GM10847 (cell line): Measurements from ENCODE around the gene PPFIA1.

Experiments used
- POLR2A ChIP-seq: IDR thresholded peaks from 2 replicates; pipeline ENCODE4 v1.6.1; 2011; ENCODE audit not compliant: insufficient read length; ENCODE audit errors: extremely low read depth

PPFIA1 gene

DNA sequence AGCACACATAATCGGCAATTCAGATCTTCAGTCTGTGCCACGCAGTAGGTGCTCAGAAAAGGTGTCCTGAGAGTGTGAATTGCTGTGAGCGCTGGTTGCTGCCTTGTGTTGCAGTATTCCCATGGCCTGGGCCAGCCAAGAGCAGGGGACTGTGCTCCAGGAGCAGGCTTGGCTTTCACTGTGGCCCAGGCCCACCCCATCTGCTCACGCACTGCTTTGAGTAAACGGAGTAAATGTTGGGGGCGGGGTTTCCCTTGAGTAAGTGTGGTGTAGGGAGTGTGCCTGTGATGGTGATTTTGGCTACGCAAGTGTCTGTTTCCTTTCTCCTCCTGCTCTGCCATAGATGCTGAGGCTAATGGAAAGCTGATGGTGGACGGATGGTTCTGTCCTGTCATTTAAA, 130.2 kb downstream of the PPFIA1 start:
- TF ChIP-seq POLR2A: no peak

DNA sequence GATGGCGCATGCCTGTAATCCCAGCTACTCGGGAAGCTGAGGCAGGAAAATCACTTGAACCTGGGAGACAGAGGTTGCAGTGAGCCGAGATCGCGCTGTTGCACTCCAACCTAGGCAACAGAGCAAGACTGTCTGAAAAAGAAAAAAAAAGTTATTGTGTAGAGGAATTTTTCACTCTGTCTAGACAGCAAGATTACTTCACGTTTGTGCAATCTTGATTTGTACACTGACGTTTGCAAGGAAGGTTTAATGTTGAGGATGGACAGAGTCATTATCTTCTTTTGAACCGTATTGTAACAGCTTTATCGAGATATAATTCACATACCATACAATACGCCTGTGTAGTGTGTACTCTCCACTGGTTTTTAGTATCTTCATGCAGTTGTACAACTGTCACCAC, 131.5 kb downstream of the PPFIA1 start:
- TF ChIP-seq POLR2A: no peak

DNA sequence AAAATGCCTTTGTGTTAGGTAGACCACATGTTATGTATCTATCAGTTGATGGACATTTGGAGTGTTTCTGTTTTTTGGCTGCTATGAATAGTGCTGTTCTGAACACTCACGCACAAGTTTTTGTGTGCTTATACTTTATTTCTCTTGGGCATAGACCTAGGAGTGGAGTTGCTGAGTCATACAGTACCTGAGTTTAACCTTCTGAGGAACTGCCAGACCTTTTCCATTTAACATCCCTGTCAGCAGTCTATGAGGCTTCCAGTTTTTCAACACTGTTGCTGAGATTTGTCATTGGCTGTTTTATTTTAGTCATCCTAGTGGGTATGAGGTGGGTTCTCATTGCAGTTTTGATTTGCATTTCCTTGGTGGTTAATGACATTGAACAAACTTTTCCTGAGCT, 132.2 kb downstream of the PPFIA1 start:
- no peak for TF ChIP-seq POLR2A

GRCh38 chr11:70404244-70404643, 133.8 kb downstream of the PPFIA1 start:
- no peak for TF ChIP-seq POLR2A

DNA sequence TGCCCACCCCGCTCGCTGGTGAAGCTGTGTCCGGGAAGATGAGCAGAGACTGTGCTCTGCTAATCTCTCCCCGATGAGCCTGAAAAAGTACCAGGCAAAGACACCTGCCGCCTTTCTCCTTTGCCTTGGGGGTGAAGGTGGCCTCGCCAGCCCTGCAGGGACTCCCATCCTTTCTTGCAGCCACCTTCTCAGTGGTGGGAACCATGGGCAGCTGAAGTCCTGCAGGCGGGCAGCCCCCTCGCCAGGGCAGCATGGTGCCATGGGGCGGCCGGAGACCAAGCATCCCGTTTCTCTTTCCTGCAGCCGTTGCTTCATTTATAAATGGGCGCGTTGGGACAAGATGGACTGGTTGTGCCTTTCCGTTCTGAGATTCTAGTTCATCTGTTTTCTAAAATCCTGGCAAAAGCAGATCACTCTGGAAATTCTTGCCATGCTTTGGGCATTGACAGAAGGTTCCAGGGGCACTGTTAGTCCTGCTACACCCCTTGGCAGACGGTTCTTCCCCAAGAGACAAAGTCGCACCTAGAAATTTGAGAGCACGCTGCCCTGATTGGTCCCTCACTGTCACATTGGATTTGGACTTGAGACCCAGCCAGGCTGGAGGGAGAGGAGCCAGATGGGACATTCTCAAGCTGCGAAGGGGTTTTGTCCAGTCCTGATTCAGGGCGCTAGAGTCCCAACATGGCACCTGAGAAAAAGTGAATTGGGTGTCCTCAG, 135.3 kb downstream of the PPFIA1 start:
- TF ChIP-seq POLR2A: no peak

GRCh38 chr11:70407121-70407520, 136.6 kb downstream of the PPFIA1 start:
- TF ChIP-seq POLR2A: no peak

- TF ChIP-seq POLR2A: no peak
Measured at GRCh38 chr11:70407814-70408213, 137.3 kb downstream of the PPFIA1 start.

DNA sequence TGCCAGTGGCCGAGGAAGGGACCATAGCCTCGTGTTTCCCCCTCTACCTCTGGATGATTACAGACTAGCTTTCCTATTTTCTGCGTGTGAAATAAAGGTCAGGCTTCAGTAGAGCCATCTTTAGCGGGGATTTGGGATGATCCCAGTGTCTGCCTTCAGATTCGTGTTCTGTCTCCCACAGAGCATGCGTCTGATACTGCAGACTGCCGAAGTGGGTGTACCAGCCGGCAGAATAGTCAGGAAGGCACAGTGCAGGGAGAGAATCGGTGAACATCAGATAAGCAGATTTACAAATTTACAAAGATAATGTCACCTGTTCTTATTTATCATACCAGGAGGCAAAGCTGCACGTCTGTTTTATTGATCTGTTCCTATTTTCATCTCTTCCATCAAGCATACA, 138.9 kb downstream of the PPFIA1 start:
- no peak for TF ChIP-seq POLR2A

DNA sequence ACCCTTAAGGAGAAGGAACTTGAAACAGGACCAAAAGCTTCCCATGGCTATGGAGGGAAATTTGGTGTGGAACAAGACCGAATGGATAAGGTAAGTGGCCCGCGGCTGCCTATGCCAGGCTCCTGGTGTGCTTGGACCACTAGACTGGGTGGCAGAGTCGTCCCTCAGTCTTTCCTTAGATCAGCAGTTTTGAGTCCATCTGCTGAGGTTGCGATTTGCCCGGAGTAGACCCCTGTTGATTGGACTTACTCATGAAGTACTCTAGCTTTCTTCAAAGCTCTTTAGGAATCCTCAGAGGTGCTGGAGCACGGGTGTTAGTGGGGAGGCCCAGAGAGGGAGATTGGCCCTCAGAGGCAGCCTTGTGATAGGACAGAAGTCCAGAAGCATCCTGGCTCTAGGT, 139.4 kb downstream of the PPFIA1 start:
- no peak for TF ChIP-seq POLR2A

GRCh38 chr11:70410276-70411205, 140.1 kb downstream of the PPFIA1 start:
- TF ChIP-seq POLR2A: no peak

GRCh38 chr11:70411713-70412452, 141.4 kb downstream of the PPFIA1 start:
- TF ChIP-seq POLR2A: no peak

- TF ChIP-seq POLR2A: no peak
Measured at GRCh38 chr11:70413151-70413550, 142.7 kb downstream of the PPFIA1 start.

DNA sequence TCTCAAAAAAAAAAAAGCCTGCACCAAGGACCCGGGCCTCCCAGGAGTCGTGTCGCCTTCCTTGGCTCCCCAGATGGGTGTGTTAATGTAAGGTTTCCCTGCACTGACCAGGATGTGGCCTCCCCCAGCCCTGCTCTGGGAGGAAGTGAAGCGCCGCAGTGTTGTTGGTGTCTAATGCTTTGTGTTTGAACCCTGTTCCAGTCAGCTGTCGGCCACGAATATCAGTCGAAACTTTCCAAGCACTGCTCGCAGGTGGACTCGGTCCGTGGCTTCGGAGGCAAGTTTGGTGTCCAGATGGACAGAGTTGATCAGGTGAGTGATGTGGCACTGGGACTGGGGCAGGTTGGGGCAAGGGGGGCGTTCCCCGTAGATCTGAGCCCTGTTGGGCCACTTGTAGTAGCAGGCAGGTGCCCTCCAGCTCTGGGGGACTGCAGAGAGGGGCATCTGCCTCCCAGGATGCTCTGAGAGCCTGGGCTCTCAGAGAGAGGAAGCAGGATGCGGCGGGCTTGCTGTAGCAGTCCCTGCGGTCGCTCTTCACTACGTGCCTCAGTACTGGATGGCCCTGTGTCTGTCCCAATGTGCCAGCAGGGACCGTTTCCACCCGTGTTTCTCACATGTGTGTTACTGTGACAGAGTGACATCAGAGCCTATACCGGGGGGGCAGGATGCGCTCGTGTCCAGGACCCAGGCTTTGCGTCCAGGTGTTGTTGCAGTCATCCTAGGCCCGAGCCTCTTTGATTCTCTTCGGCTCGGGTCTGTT, 144.0 kb downstream of the PPFIA1 start:
- no peak for TF ChIP-seq POLR2A

GRCh38 chr11:70415191-70415590, 144.7 kb downstream of the PPFIA1 start:
- TF ChIP-seq POLR2A: no peak
